PC-3 (cell line): ENCODE measurements around the gene MYO9A. TPM values are rescaled to one million over a fixed set of nuclear protein-coding genes. Genes with fewer than 3 reads are reported as not detected.

Source experiments
- ATAC-seq: fragments of 200-7000 bp; cut with Tn5 transposase; 2 replicates; pipeline ENCODE4 v1.9.1; 2020; ENCODE audit warnings: mild to moderate bottlenecking, moderate library complexity
- BruUV-seq: library from RNA; stranded (reverse); fragments of 400-500 nt; replicated peaks from 2 replicates; lab custom pipeline; 2021; lab: Mats Ljungman, UMichigan
- CTCF ChIA-PET: fragments of 300-600 bp; sonication (Branson Sonifier 250); formaldehyde crosslinking; loops from one replicate; lab custom pipeline; 2022; ENCODE audit warnings: antibody characterized with exemption; lab: Charles Lee
- POLR2A ChIA-PET: fragments of 300-600 bp; sonication (Branson Sonifier 250); formaldehyde crosslinking; loops from one replicate; lab custom pipeline; 2022; ENCODE audit warnings: antibody characterized with exemption; ENCODE audit not compliant: unreplicated experiment; lab: Charles Lee
- DNase-seq: peaks from one replicate; pipeline ENCODE4 v3.0.0-alpha.2; 2015
- H2AFZ ChIP-seq: fragments of 300-600 bp; sonication (generic); 2 replicates; pipeline ENCODE4 v1.6.0; 2016; ENCODE audit warnings: antibody characterized with exemption, low read length
- H3F3A ChIP-seq: fragments of 300-600 bp; sonication (generic); one replicate; pipeline ENCODE4 v1.6.0; 2017; ENCODE audit warnings: antibody characterized with exemption, low read length, control low read depth, mild to moderate bottlenecking; ENCODE audit not compliant: unreplicated experiment
- H3K27ac ChIP-seq: fragments of 300-600 bp; sonication (generic); 2 replicates; pipeline ENCODE4 v1.5.1; 2016; ENCODE audit warnings: mild to moderate bottlenecking, low read length
- H3K27me3 ChIP-seq: fragments of 300-600 bp; sonication (generic); 2 replicates; pipeline ENCODE4 v1.6.1; 2016; ENCODE audit warnings: low read length, mixed read lengths
- H3K36me3 ChIP-seq: fragments of 300-600 bp; sonication (generic); 2 replicates; pipeline ENCODE4 v1.6.1; 2016; ENCODE audit warnings: low read depth, mixed run types, low read length, mixed read lengths
- H3K4me1 ChIP-seq: fragments of 300-600 bp; sonication (generic); 2 replicates; pipeline ENCODE4 v1.5.1; 2016; ENCODE audit warnings: low read length; ENCODE audit not compliant: insufficient read depth
- H3K4me2 ChIP-seq: fragments of 300-600 bp; sonication (generic); 2 replicates; pipeline ENCODE4 v1.6.0; 2016; ENCODE audit warnings: low read length
- H3K4me3 ChIP-seq: fragments of 300-600 bp; sonication (generic); 2 replicates; pipeline ENCODE4 v1.5.1; 2016; ENCODE audit warnings: mild to moderate bottlenecking, low read length, mixed read lengths
- H3K79me2 ChIP-seq: fragments of 300-600 bp; sonication (generic); 2 replicates; pipeline ENCODE4 v1.6.1; 2017; ENCODE audit warnings: low read length, mixed read lengths
- H3K9ac ChIP-seq: fragments of 300-600 bp; sonication (generic); 2 replicates; pipeline ENCODE4 v1.6.0; 2016; ENCODE audit warnings: mild to moderate bottlenecking, low read length
- H3K9me2 ChIP-seq: fragments of 300-600 bp; sonication (generic); replicated peaks from 2 replicates; pipeline ENCODE4 v1.6.1; 2016; ENCODE audit warnings: mixed run types, low read length, mixed read lengths
- H3K9me3 ChIP-seq: fragments of 300-600 bp; sonication (generic); 2 replicates; pipeline ENCODE4 v1.6.1; 2016; ENCODE audit warnings: low read length, mixed read lengths
- H4K20me1 ChIP-seq: fragments of 300-600 bp; sonication (generic); 2 replicates; pipeline ENCODE4 v1.6.1; 2016; ENCODE audit warnings: low read length, mixed read lengths
- EZH2 ChIP-seq: fragments of 300-600 bp; sonication (generic); IDR thresholded peaks from one replicate; pipeline ENCODE4 v1.6.1; 2017; ENCODE audit warnings: antibody characterized with exemption, mild to moderate bottlenecking, low read length; ENCODE audit not compliant: unreplicated experiment
- EZH2phosphoT487 ChIP-seq: fragments of 300-600 bp; sonication (generic); IDR thresholded peaks from 2 replicates; pipeline ENCODE4 v1.6.1; 2018; ENCODE audit warnings: mild to moderate bottlenecking, antibody characterized with exemption, low read length, borderline replicate concordance
- intact Hi-C: fragments of 100-400 bp; cut with micrococcal nuclease; formaldehyde crosslinking; loops from 2 replicates; pipeline ENCODE4 v1.9.0; 2023
- total RNA-seq: library from RNA; depleted of rRNA; stranded (reverse); fragments of >200 nt; gene quantifications from 2 replicates; pipeline ENCODE4 v1.2.3, GENCODE V29; 2014
- TF ChIP-seq, protein P1 (sequence below): fragments of 300-600 bp; sonication (generic); conservative IDR thresholded peaks from 2 replicates; pipeline ENCODE4 v1.5.1; 2017; ENCODE audit warnings: antibody characterized with exemption, low read depth, mild to moderate bottlenecking, low read length

The MYO9A gene
- total RNA-seq, 1 experiment from 2014 or later, result 18.3 TPM

GRCh38 chr15:71820127-71820526 lies 297.8 kb downstream of the MYO9A start:
- intact Hi-C loops, result no loop called here
- Histone ChIP-seq H3K9me2 (no peaks in the 10 kb centered on the region), H3K4me1 (no peaks in the 10 kb centered on the region), H3F3A (no peaks in the 10 kb centered on the region), H2AFZ (no peak overlapping the region), H3K27me3 (no peaks in the 10 kb centered on the region), H3K79me2 (no peaks in the 10 kb centered on the region), H3K4me2 (no peak overlapping the region), H3K27ac (no peak overlapping the region), H3K36me3 (peaks cover 15% of the 10 kb centered on the region), H3K4me3 (no peak overlapping the region), H3K9ac (no peak overlapping the region), H4K20me1 (no peaks in the 10 kb centered on the region), H3K9me3 (0 out of 2 replicates have a peak, but pooled peaks cover 7% of the 10 kb centered on the region)
- ChIA-PET CTCF (no interaction called here), POLR2A (no interaction called here)
- BruUV-seq, result no TSS peak
- DNase-seq (no peak), ATAC-seq (no peak)
- no peak for TF ChIP-seq EZH2
- TF ChIP-seq EZH2phosphoT487, result no peak
- TF ChIP-seq, protein P1, sequence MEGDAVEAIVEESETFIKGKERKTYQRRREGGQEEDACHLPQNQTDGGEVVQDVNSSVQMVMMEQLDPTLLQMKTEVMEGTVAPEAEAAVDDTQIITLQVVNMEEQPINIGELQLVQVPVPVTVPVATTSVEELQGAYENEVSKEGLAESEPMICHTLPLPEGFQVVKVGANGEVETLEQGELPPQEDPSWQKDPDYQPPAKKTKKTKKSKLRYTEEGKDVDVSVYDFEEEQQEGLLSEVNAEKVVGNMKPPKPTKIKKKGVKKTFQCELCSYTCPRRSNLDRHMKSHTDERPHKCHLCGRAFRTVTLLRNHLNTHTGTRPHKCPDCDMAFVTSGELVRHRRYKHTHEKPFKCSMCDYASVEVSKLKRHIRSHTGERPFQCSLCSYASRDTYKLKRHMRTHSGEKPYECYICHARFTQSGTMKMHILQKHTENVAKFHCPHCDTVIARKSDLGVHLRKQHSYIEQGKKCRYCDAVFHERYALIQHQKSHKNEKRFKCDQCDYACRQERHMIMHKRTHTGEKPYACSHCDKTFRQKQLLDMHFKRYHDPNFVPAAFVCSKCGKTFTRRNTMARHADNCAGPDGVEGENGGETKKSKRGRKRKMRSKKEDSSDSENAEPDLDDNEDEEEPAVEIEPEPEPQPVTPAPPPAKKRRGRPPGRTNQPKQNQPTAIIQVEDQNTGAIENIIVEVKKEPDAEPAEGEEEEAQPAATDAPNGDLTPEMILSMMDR, result no peak

DNA sequence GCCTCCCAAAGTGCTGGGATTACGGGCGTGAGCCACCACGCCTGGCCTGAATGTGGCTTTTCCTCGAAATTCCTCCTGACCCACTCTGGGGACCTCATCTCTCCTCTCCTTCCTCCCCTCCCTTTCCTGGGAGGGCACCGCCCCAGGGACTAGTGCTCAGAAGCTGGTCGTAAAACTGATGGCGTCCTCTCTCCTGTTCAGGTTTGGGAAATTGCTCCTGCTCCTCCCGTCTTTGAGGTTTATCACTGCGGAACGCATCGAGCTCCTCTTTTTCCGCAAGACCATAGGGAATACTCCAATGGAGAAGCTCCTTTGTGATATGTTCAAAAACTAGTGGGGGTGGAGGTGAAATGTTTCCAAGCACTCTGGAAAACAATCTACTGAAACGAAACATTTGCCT lies 300.6 kb downstream of the MYO9A start:
- Histone ChIP-seq H2AFZ (no peak overlapping the region), H4K20me1 (no peaks in the 10 kb centered on the region), H3K4me1 (no peaks in the 10 kb centered on the region), H3K27me3 (no peaks in the 10 kb centered on the region), H3K79me2 (no peaks in the 10 kb centered on the region), H3K9me2 (no peaks in the 10 kb centered on the region), H3K4me3 (no peak overlapping the region), H3F3A (no peaks in the 10 kb centered on the region), H3K27ac (no peak overlapping the region), H3K4me2 (no peak overlapping the region), H3K9ac (no peak overlapping the region), H3K36me3 (peaks cover 10% of the 10 kb centered on the region), H3K9me3 (0 out of 2 replicates have a peak, but pooled peaks cover 7% of the 10 kb centered on the region)
- TF ChIP-seq EZH2 (no peak), EZH2phosphoT487 (no peak)
- TF ChIP-seq, protein P1, result no peak
- ATAC-seq, result no peak
- ChIA-PET CTCF (no interaction called here), POLR2A (no interaction called here)
- DNase-seq, result no peak
- no TSS peak for BruUV-seq
- intact Hi-C loops, result no loop called here

GRCh38 chr15:71815301-71815700 lies 302.6 kb downstream of the MYO9A start:
- no peak for DNase-seq
- H3K36me3 ChIP-seq, result no peaks in the 10 kb centered on the region
- no peak for TF ChIP-seq EZH2phosphoT487
- TF ChIP-seq, protein P1, result no peak
- TF ChIP-seq EZH2, result no peak
- H3K9me2 ChIP-seq, result no peaks in the 10 kb centered on the region
- H3K9ac ChIP-seq, result no peak overlapping the region
- no peaks in the 10 kb centered on the region for H3K79me2 ChIP-seq
- no peaks in the 10 kb centered on the region for H3K9me3 ChIP-seq
- H3K4me3 ChIP-seq, result no peak overlapping the region
- ATAC-seq, result no peak
- POLR2A ChIA-PET, result no interaction called here
- H3K4me2 ChIP-seq, result no peak overlapping the region
- no peaks in the 10 kb centered on the region for H3F3A ChIP-seq
- BruUV-seq, result no TSS peak
- no peak overlapping the region for H2AFZ ChIP-seq
- no peaks in the 10 kb centered on the region for H4K20me1 ChIP-seq
- no peaks in the 10 kb centered on the region for H3K27me3 ChIP-seq
- CTCF ChIA-PET, result no interaction called here
- H3K27ac ChIP-seq, result no peak overlapping the region
- intact Hi-C loops, result no loop called here
- no peaks in the 10 kb centered on the region for H3K4me1 ChIP-seq
